ENCODE data around the gene BRINP2.

Gene BRINP2

GRCh38 chr1:177270863-177271262 lies 100.1 kb downstream of the BRINP2 start:
- no peak for DNase-seq (ENCODE audit: low read depth, low spot score)

DNA sequence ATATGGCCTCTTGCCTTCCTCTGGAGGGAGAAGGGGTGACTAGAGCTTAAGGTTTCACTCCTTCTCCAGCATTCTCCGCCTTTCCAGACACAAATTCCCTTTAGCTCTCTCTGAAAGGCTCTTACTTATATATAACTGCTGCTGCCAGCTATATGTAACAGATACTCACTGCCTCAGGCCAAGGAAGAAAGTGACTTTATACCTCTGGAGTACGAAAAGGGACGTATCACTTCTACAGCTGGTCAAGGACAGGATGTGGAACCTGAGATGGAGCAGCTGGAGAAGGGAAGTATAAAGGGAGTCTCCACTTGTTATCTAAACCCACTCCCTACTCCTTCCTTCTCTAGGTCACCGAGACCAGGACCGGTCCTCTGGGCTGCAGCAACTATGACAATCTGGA lies 102.4 kb downstream of the BRINP2 start:
- DNase-seq (ENCODE audit: low read depth, low spot score): no peak

GRCh38 chr1:177274687-177275211 lies 104.0 kb downstream of the BRINP2 start:
- DNase-seq (ENCODE audit: low read depth, low spot score): peak; percentile 72

- DNase-seq (ENCODE audit: low read depth, low spot score): no peak
These were observed 105.0 kb downstream of the BRINP2 start for GRCh38 chr1:177275736-177276135.

DNA sequence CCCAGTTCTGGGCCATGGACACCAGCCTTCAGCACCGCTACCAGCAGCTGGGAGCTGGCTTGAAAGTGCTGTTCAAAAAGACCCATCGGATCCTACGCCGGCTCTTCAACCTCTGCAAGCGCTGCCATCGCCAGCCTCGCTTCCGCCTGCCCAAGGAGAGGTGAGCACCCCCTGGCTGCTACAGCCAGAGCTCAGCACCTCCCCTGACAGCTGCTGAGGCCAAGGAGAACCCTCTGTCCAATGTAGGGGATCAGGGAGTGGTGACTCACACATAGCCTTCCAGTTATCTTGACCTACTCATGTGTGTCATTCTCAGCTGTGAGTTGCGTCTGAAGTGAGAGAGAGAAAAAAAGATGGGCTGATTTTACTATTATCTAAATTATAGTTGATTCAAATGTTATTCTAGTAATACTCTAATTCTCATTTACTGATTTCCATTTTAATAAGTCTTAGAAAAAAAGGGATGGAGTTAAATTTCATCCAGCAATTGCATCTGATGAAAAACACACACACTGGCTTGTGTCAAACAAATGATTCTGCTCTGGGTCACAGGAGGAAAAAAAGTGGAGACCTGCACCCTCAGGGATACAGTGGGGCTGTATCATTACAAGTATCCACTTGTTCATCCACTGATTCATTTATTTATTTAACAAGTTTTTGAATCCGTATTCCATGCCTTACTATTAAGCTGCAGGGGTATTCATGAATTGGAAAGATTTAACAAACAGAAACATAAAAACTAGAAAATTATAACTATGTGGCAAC lies 108.0 kb downstream of the BRINP2 start:
- peak; percentile 48 for DNase-seq (ENCODE audit: low read depth, low spot score)

- no peak for DNase-seq (ENCODE audit: low read depth, low spot score)
These were observed 111.1 kb downstream of the BRINP2 start for GRCh38 chr1:177281901-177282300.

- no peak for DNase-seq (ENCODE audit: low read depth, low spot score)
These were observed 112.2 kb downstream of the BRINP2 start for GRCh38 chr1:177282976-177283375.

DNA sequence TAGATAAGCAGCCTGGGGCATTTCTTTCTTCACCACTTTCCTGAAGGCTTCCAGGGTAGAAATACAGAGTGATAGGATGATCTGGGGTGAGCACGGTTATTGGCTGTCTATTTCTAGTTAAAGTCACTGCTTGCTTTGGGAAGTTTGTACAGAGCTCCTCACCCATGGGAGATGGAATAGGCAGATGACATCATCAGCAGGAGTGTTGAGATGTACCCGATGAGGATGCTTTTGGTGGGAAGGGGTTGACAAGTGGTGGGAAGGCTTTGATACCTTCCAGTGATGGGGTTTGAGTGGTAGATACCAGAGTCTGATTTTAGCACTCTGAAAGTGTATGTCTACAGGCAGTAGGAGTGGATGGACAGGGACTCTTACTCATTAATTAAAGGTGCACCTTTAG lies 112.6 kb downstream of the BRINP2 start:
- no peak for DNase-seq (ENCODE audit: low read depth, low spot score)

DNA sequence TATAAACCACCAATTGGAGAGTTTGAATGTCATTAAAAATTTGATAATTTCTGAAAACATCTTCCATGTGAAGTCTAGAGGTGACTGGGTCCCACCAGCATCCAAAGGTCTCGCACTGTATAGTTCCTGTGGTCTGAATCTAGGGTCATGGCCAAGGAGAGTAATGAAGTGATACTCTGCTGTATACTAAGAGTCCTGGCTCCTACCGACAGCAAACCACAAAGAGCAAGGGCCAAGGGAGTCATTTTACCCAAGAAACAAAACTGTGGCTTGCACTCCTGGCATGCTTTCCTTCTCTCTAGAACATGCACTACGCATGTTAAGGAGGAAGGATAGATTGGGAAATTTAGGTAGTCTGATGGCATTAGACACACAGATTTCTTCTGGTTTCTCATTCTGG lies 115.6 kb downstream of the BRINP2 start:
- DNase-seq (ENCODE audit: low read depth, low spot score): peak; percentile 73

DNA sequence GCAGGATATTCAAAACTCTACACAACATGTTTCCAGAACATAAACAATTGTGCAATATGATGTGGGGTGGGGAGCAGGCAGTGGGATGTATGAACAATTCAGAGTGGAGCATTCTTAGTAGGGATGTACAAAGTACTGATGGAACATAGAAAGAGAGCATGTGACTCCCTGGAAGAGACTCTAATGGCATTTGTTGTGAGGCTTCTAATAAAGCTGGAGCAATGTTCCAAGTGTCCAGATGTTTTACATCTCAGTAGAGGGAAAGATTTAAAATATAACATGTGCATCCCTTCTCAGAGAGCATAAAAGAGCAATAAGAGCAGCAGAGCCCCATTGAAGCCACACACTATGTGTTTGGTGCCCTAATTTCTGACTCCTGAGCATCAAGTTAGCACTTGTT lies 116.5 kb downstream of the BRINP2 start:
- no peak for DNase-seq (ENCODE audit: low read depth, low spot score)

GRCh38 chr1:177287994-177288393 lies 117.2 kb downstream of the BRINP2 start:
- DNase-seq (ENCODE audit: low read depth, low spot score): no peak

DNA sequence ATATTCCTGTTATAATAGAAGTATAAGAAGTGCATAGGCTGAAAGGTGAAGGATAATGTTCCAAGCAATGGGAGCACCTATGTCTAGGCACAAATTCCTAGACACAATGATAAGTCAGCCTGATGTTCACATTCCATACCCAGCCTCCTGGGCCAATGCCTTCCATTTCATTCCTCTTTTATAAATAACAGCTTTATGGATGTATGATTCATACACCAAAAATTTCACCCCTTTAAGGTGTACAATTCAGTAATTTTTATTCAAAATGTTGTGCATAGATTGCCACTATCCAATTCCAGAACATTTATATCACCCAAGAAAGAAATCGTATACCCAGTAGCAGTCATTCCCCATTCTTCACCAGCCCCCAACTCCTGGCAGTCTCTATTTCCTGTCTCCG lies 118.8 kb downstream of the BRINP2 start:
- no peak for DNase-seq (ENCODE audit: low read depth, low spot score)

GRCh38 chr1:177300431-177300830 lies 129.7 kb downstream of the BRINP2 start:
- DNase-seq (ENCODE audit: low read depth, low spot score): no peak

- DNase-seq (ENCODE audit: low read depth, low spot score): no peak
These were observed 130.8 kb downstream of the BRINP2 start for GRCh38 chr1:177301425-177302124.

- peak; percentile 84 for DNase-seq (ENCODE audit: low read depth, low spot score)
These were observed 131.7 kb downstream of the BRINP2 start for GRCh38 chr1:177302357-177303044.

DNA sequence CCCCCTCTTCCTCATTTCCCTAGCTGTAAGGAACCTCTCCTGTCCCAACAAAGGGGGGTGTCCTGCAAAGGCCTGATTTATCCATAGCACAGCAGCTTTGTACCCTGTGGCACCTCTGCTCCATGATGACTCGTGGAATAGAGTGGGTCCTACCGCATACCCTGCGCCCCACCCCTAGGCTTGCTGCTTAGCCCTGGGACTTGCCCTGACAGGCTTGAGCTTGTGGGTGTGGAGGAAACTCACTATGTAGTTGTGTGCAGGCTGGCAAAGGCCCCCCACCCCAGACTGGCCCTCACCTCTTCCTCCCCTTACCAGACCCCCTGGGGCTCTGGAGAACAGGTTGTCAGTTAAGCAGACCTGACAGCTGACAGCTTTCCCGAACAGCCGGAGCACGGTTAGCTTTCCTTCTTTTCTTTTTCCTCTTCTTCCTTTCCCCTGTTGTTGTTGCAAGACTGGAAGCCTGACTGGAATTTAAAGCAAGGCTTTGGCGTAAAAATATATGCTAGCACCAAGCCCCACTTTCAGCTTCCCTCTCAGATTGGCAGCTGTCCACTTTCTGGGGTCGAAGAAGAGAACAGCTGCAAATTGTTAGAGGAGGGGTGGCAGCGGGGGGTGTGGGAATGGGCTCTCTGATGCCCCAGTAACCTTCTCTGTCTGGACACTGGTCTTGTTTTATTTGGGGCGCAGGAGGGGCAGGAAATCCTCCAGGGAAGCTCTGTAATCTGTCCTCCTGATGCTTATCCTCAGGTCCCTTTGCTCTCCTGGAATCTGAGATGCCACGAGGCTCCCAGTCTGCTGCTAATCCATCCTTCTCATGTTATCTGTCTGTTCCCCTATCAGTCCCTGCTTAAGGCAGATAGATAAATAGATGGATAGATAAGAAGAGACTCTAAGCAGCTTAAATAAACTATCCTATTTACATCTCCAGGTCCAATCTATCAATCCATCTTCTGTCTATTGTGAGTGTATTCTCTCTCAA lies 134.6 kb downstream of the BRINP2 start:
- no peak for DNase-seq (ENCODE audit: low read depth, low spot score)

DNA sequence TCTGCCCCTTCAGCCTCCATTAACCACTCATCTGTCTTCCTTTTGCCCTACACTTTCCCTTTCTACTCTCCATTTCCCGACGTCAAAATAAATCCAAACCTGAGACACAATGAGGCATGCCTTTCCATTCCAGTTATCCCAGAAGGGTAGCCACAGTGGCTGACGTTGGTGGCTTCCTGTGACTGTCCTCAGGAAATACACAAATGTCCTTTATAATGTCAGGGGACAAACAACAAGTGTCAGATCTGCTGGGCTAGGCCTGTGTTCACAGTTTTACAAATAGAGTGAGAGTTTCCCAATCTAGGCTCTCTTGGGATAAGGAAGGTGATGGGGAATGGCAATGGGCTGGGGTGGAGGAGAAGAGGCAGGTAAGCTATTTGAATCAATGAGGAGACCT lies 135.3 kb downstream of the BRINP2 start:
- no peak for DNase-seq (ENCODE audit: low read depth, low spot score)

DNA sequence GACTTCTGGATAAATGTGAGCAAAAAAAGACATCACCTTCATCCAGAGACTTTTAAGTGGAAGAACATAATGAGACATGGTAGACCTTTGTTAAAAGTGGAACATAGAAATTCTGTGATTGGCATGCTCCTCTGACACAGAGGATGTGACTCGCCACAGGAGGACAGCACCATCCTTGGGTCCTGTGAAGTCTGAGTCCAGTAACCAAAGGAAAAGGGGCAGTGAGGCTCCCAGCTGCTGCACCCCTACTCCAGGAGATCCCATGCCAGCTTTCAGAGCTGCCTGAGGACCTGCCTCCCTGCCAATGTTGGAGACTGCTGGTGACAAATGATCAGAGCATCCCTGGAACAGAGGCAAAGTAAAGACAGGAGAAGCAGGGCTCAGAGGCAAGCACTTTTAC lies 136.2 kb downstream of the BRINP2 start:
- DNase-seq (ENCODE audit: low read depth, low spot score): no peak

DNA sequence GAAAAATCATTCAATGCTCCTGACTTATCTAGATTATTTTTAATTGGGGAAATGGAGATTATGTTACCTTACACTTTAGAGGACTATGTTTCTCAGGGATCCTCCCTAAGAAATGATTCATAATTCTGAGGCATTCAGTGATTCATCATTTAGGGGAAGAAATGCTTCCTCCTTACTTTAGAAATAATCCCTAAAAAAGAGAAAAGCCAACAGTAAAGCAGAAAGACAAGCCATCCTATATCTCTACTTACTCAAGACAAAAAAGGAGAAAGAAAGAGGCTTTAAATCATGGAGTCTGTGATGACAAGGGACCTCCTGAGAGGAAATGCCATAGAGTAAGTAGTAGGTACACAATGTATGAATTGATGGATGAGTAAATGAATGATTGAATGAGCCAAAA lies 137.0 kb downstream of the BRINP2 start:
- no peak for DNase-seq (ENCODE audit: low read depth, low spot score)

DNA sequence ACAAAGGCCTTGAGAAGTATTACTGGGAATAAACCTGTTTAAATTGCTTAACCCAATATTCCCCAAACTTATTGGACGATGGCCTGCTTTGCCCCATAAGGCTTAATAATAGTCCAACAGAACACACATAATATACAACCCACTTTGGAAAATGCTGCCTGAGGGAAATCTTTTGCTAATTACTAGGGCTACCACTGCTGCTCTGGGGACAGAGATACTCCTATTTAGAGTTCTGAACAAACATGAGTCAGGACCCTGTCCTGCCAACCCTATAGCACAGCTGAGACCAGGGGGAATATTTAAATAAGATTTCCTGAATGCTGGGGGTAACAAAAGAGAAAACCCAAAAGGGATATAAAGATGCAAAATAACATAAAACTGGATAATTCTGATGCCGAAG lies 139.1 kb downstream of the BRINP2 start:
- no peak for DNase-seq (ENCODE audit: low read depth, low spot score)

GRCh38 chr1:177310326-177310725 lies 139.6 kb downstream of the BRINP2 start:
- DNase-seq (ENCODE audit: low read depth, low spot score): no peak

Data from astrocyte of the hippocampus (primary cell).